A673 (cell line): ENCODE data around the gene CARS2. TPM values are rescaled to one million over a fixed set of nuclear protein-coding genes. Genes with fewer than 3 reads are reported as not detected.

Experiments used
- BruUV-seq: library from RNA; stranded (reverse); fragments of 400-500 nt; replicated peaks from 2 replicates; lab custom pipeline; 2021; lab: Mats Ljungman, UMichigan
- CTCF ChIA-PET: fragments of 300-600 bp; sonication (Branson Sonifier 250); formaldehyde crosslinking; loops from one replicate; lab custom pipeline; 2022; ENCODE audit warnings: antibody characterized with exemption; lab: Charles Lee
- POLR2A ChIA-PET: fragments of 300-600 bp; sonication (Branson Sonifier 250); formaldehyde crosslinking; loops from one replicate; lab custom pipeline; 2022; ENCODE audit warnings: antibody characterized with exemption; ENCODE audit not compliant: low non-redundant PET; lab: Charles Lee
- DNase-seq: peaks from one replicate; pipeline ENCODE4 v3.0.0-alpha.2; 2015; ENCODE audit warnings: low spot score
- H3K27ac ChIP-seq: fragments of 200-600 bp; sonication (generic); 2 replicates; pipeline ENCODE4 v1.5.1; 2016; ENCODE audit warnings: mixed run types, low read depth, mild to moderate bottlenecking, mixed read lengths, antibody characterized with exemption, low read length; ENCODE audit not compliant: poor library complexity, severe bottlenecking
- H3K27me3 ChIP-seq: fragments of 200-600 bp; sonication (generic); replicated peaks from 2 replicates; pipeline ENCODE4 v1.6.1; 2017; ENCODE audit warnings: mixed run types, low read depth, mild to moderate bottlenecking, mixed read lengths, antibody characterized with exemption, low read length; ENCODE audit not compliant: insufficient read depth, poor library complexity
- H3K36me3 ChIP-seq: fragments of 200-600 bp; sonication (generic); 2 replicates; pipeline ENCODE4 v1.6.1; 2016; ENCODE audit warnings: mixed run types, mild to moderate bottlenecking, mixed read lengths, antibody characterized with exemption, low read length; ENCODE audit not compliant: insufficient read depth, poor library complexity, severe bottlenecking
- H3K4me1 ChIP-seq: fragments of 200-600 bp; sonication (generic); 2 replicates; pipeline ENCODE4 v1.6.1; 2017; ENCODE audit warnings: mixed run types, mild to moderate bottlenecking, mixed read lengths, antibody characterized with exemption, low read length; ENCODE audit not compliant: insufficient read depth, poor library complexity, severe bottlenecking
- H3K4me3 ChIP-seq: fragments of 200-600 bp; sonication (generic); 2 replicates; pipeline ENCODE4 v1.5.1; 2016; ENCODE audit warnings: low read depth, mixed run types, mild to moderate bottlenecking, mixed read lengths, low read length; ENCODE audit not compliant: poor library complexity, severe bottlenecking
- H3K9me3 ChIP-seq: fragments of 200-600 bp; sonication (generic); 2 replicates; pipeline ENCODE4 v1.6.1; 2016; ENCODE audit warnings: mixed run types, low read depth, mild to moderate bottlenecking, mixed read lengths, antibody characterized with exemption, low read length; ENCODE audit not compliant: poor library complexity, severe bottlenecking
- CTCF ChIP-seq: fragments of 300-800, 200-600 bp; sonication (generic); conservative IDR thresholded peaks from 2 replicates; pipeline ENCODE4 v1.5.1; 2017; ENCODE audit warnings: low read depth, mild to moderate bottlenecking, antibody characterized with exemption, low read length, moderate library complexity, mixed read lengths
- EZH2 ChIP-seq: fragments of 200-600 bp; sonication (generic); IDR thresholded peaks from 2 replicates; pipeline ENCODE4 v1.6.1; 2017; ENCODE audit warnings: borderline replicate concordance, low read depth, mild to moderate bottlenecking, mixed read lengths, antibody characterized with exemption, low read length; ENCODE audit not compliant: poor library complexity, severe bottlenecking
- intact Hi-C: fragments of 100-400 bp; cut with micrococcal nuclease; formaldehyde crosslinking; loops from one replicate; pipeline ENCODE4 v1.10.0; 2022; ENCODE audit not compliant: unreplicated experiment
- total RNA-seq: library from RNA; stranded (reverse); gene quantifications from 2 replicates; pipeline ENCODE4 v1.2.3, GENCODE V29; 2021

Gene CARS2
- total RNA-seq, 1 experiment from 2014 or later: 71.4 TPM

GRCh38 chr13:110630566-110631119 is 75.3 kb downstream of the CARS2 start:
- POLR2A ChIA-PET: no interaction called here
- CTCF ChIA-PET: no interaction called here
- peaks cover 12% of the 10 kb centered on the region for H3K36me3 ChIP-seq
- intact Hi-C loops: no loop called here
- no peak overlapping the region for H3K4me3 ChIP-seq
- no peaks in the 10 kb centered on the region for H3K9me3 ChIP-seq
- BruUV-seq: no TSS peak
- no peak for TF ChIP-seq EZH2
- DNase-seq: no peak
- peaks cover 10% of the 10 kb centered on the region for H3K4me1 ChIP-seq
- H3K27ac ChIP-seq: no peak overlapping the region
- H3K27me3 ChIP-seq: no peaks in the 10 kb centered on the region

DNA sequence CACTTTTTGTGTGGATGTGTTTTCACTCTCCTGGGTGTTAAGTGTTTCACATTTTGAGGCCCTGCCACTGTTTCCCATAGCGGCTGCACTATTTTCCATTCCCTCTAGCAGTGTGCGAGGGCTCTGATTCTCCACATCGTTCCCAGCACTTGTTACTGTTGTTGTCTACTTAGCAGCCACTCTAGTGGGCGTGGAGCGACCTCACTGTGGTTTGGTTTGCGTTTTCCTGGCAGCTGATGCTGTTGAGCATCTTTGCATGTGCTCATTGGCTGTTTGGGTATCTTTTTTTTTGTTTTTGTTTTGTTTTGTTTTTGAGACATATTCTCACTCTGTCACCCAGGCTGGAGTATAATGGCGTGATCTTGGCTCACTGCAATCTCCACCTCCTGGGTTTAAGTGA is 76.2 kb downstream of the CARS2 start:
- POLR2A ChIA-PET: no interaction called here
- TF ChIP-seq CTCF (no peak), EZH2 (no peak)
- CTCF ChIA-PET: no interaction called here

DNA sequence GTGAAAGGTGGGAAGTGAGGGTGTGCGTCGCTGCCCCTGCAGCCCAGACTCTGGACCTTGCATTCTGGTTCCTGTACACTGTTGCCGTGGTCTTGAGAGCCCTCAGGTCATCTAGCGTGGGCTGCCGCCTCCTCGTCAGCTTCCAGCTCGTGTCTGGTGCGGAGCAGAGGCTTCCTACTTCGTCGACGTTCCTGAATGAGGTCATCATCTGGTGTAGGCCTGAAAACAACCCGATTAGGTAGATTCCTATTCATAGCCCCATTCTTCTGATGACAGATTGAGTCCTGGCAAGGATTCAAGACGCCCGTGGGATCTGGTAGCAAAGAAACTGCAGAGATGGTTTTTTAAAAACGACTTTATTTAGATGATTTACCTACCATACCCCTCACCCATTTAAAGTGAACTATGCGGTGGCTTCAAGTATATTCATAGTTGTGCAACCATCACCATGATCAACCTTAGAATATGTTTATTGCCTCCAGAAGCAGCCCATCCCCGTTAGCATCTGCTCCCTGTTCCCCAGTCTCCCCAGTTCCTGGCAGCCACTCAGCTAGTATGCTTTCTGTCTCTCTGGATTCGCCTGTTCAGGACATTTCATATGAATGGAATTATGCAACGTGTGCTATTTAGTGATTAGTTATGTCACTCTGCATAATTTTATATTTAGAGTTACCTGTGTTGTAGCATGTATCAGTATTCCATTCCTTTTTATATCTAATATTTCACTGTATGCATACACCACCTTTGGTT is 76.8 kb downstream of the CARS2 start:
- no TSS peak for BruUV-seq
- CTCF ChIA-PET: no interaction called here
- H3K4me3 ChIP-seq: no peak overlapping the region
- no peak for TF ChIP-seq EZH2
- no peak for TF ChIP-seq CTCF
- H3K36me3 ChIP-seq: peaks cover 3% of the 10 kb centered on the region
- intact Hi-C loops: no loop called here
- H3K27ac ChIP-seq: no peak overlapping the region
- H3K27me3 ChIP-seq: no peaks in the 10 kb centered on the region
- H3K4me1 ChIP-seq: peaks cover 10% of the 10 kb centered on the region
- POLR2A ChIA-PET: no interaction called here
- DNase-seq: no peak
- H3K9me3 ChIP-seq: no peaks in the 10 kb centered on the region

More for the DNA sequence above, 76.2 kb downstream of the CARS2 start:
- BruUV-seq: no TSS peak
- H3K27ac ChIP-seq: no peak overlapping the region
- no peak overlapping the region for H3K4me3 ChIP-seq
- intact Hi-C loops: no loop called here
- peaks cover 10% of the 10 kb centered on the region for H3K4me1 ChIP-seq
- no peaks in the 10 kb centered on the region for H3K9me3 ChIP-seq
- H3K27me3 ChIP-seq: no peaks in the 10 kb centered on the region
- no peak for DNase-seq
- H3K36me3 ChIP-seq: peaks cover 3% of the 10 kb centered on the region

- CTCF ChIA-PET: no interaction called here
- peak; percentile 58 for DNase-seq
- POLR2A ChIA-PET: no interaction called here
These were observed 77.5 kb downstream of the CARS2 start for GRCh38 chr13:110628477-110628793.

More at GRCh38 chr13:110628477-110628793, 77.5 kb downstream of the CARS2 start:
- no peak overlapping the region for H3K4me3 ChIP-seq
- TF ChIP-seq CTCF: no peak
- TF ChIP-seq EZH2: no peak
- H3K9me3 ChIP-seq: no peaks in the 10 kb centered on the region
- H3K36me3 ChIP-seq: peaks cover 3% of the 10 kb centered on the region
- intact Hi-C loops: no loop called here
- peaks cover 10% of the 10 kb centered on the region for H3K4me1 ChIP-seq
- BruUV-seq: no TSS peak
- H3K27ac ChIP-seq: no peak overlapping the region
- no peaks in the 10 kb centered on the region for H3K27me3 ChIP-seq
